Measurements from ENCODE around the gene RAB1B.
"Not testable (repeated sequence)": the region's sequence is repeated elsewhere in the genome, so short reads cannot be mapped to it uniquely, and the experiment has no call there.

The RAB1B gene

GRCh38 chr11:66309475-66309874 is 41.0 kb downstream of the RAB1B start:
- no peak for DNase-seq (ENCODE audit: low read depth, low spot score)
- POLR2A ChIA-PET: no interaction called here
- CTCF ChIA-PET: interaction anchor here (0.9 to 8.6 kb wide), 9 partner anchors 11 to 84 kb away, joined by 4 to 260 read pairs (median 61); partner anchors contain the start of genes B4GAT1, BRMS1, RIN1 and TMEM151A
- H3K4me3 ChIP-seq (ENCODE audit: low read depth, low read length): no peak overlapping the region
- no peak for TF ChIP-seq CTCF (IDR thresholded peaks at IDR 0.05; ENCODE audit: insufficient read depth, low read length, missing control alignments)

- no peak for DNase-seq (ENCODE audit: low read depth, low spot score)
- CTCF ChIA-PET: interaction anchor here (1.0 to 8.6 kb wide), 11 partner anchors 8 to 83 kb away, joined by 4 to 260 read pairs (median 53); partner anchors contain the start of genes B4GAT1, BRMS1, RIN1 and TMEM151A
- no peak for TF ChIP-seq CTCF (IDR thresholded peaks at IDR 0.05; ENCODE audit: insufficient read depth, low read length, missing control alignments)
- H3K4me3 ChIP-seq (ENCODE audit: low read depth, low read length): no peak overlapping the region
- POLR2A ChIA-PET: interaction anchor here (0.6 to 0.9 kb wide), 2 partner anchors 25 to 38 kb away, joined by 3 read pairs; no protein-coding TSS in a partner anchor
These were observed 41.9 kb downstream of the RAB1B start for GRCh38 chr11:66310324-66310723.

GRCh38 chr11:66310803-66311440 is 42.5 kb downstream of the RAB1B start:
- not testable (repeated sequence) for DNase-seq (ENCODE audit: low read depth, low spot score); H3K4me3 ChIP-seq (ENCODE audit: low read depth, low read length)
- CTCF ChIA-PET: interaction anchor here (0.6 to 8.6 kb wide), 31 partner anchors 9 to 111 kb away, joined by 3 to 260 read pairs (median 5); partner anchors contain the start of genes B4GAT1, BRMS1, RIN1 and TMEM151A
- POLR2A ChIA-PET: interaction anchor here (0.8 to 4.3 kb wide), 10 partner anchors 16 to 59 kb away, joined by 3 to 106 read pairs (median 5); partner anchors contain the start of genes BRMS1, RIN1 and YIF1A

GRCh38 chr11:66311470-66311964 is 43.1 kb downstream of the RAB1B start:
- TF ChIP-seq CTCF (IDR thresholded peaks at IDR 0.05; ENCODE audit: insufficient read depth, low read length, missing control alignments): no peak
- ChIA-PET CTCF (interaction anchor here (0.6 to 8.6 kb wide), 31 partner anchors 9 to 110 kb away, joined by 3 to 260 read pairs (median 5); partner anchors contain the start of genes B4GAT1, BRMS1, RIN1 and TMEM151A), POLR2A (interaction anchor here (0.8 to 4.3 kb wide), 12 partner anchors 15 to 58 kb away, joined by 3 to 106 read pairs (median 5); partner anchors contain the start of genes BRMS1, RIN1 and YIF1A)
- no peak for DNase-seq (ENCODE audit: low read depth, low spot score)
- H3K4me3 ChIP-seq (ENCODE audit: low read depth, low read length): peak overlapping the region; percentile 63

GRCh38 chr11:66311965-66312548 is 43.6 kb downstream of the RAB1B start:
- ChIA-PET CTCF (interaction anchor here (0.6 to 8.6 kb wide), 31 partner anchors 10 to 110 kb away, joined by 3 to 260 read pairs (median 5); partner anchors contain the start of genes B4GAT1, BRMS1, RAB1B and RIN1), POLR2A (interaction anchor here (0.7 to 4.3 kb wide), 25 partner anchors 10 to 326 kb away, joined by 3 to 106 read pairs (median 5); partner anchors contain the start of genes B4GAT1, BRMS1, RBM4 and RIN1)
- H3K4me3 ChIP-seq (ENCODE audit: low read depth, low read length): peak overlapping the region; percentile 63
- no peak for DNase-seq (ENCODE audit: low read depth, low spot score)
- TF ChIP-seq CTCF (IDR thresholded peaks at IDR 0.05; ENCODE audit: insufficient read depth, low read length, missing control alignments): peak; percentile 90

GRCh38 chr11:66312549-66313320 is 44.3 kb downstream of the RAB1B start:
- TF ChIP-seq CTCF (IDR thresholded peaks at IDR 0.05; ENCODE audit: insufficient read depth, low read length, missing control alignments): no peak
- peak overlapping the region; percentile 91 for H3K4me3 ChIP-seq (ENCODE audit: low read depth, low read length)
- CTCF ChIA-PET: interaction anchor here (0.6 to 8.6 kb wide), 18 partner anchors 9 to 126 kb away, joined by 3 to 260 read pairs (median 14); partner anchors contain the start of genes B4GAT1, BRMS1, MRPL11 and RAB1B
- DNase-seq (ENCODE audit: low read depth, low spot score): peak; percentile 94
- POLR2A ChIA-PET: interaction anchor here (0.6 to 4.3 kb wide), 28 partner anchors 9 to 454 kb away, joined by 3 to 106 read pairs (median 4); partner anchors contain the start of genes B4GAT1, BRMS1, RBM4 and RIN1
